OCI-LY3 (cell line): ENCODE measurements around the gene WNK4.

Source experiments
- CTCF ChIP-seq: fragments of 200-600, 300-600 bp; sonication (generic); IDR thresholded peaks from 2 replicates; pipeline ENCODE4 v1.5.1; 2014; ENCODE audit warnings: antibody characterized with exemption, low read length, low read depth
- EZH2phosphoT487 ChIP-seq: fragments of 200-600 bp; shearing (Covaris generic); IDR thresholded peaks from 2 replicates; pipeline ENCODE4 v1.6.1; 2018; ENCODE audit warnings: antibody characterized with exemption, mixed run types, low read depth

DNA sequence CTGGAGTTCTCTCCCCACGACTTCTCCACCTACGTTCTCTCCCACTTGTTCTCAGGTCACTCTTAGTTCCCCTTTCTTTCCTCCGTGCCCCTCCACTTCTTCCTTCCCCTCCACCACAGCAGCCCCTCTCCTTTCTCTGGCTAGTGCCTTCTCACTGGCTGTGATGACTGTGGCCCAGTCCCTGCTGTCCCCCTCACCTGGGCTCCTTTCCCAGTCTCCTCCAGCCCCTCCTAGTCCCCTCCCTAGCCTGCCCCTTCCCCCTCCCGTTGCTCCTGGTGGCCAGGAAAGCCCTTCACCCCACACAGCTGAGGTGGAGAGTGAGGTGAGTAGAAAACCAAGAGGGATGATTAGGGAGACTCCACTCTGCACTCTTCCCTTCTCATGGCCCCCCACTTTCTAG is 14.7 kb downstream of the WNK4 start:
- no peak for TF ChIP-seq CTCF
- no peak for TF ChIP-seq EZH2phosphoT487
